ENCODE results near the gene USE1.

The USE1 gene

DNA sequence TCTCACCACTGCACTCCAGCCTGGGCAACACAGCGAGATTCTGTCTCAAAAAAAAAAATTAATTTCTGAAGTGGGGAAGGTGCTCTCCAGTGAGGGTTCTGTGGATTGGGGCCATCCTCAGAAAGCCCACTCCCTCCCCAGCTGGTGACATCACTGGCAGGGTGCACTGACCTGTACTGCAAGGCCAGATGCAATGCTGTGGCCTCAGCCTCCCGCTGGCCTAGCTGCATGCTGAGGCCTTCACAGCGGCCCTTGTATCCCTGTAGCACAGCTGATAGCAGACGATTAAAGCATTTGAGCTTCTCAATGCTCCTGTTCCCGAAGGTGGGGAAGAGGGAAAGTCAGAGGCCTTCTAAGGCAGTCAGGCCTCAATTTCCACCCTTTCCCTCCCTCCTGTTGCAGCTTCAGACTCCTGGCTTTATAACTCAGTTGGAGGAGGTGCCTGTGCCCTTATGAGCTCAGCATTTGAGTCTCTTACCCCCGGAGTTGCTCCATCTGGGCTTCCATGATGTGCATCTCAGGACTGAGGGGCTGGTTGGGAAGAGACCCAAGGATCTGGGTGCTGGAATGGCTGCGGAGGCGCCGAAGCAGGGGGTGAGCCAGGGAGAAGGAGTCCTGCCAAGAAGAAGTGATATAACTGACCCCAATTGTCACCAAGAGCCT is 44.1 kb downstream of the USE1 start:
- no peak for DNase-seq (ENCODE audit: low read depth)

DNA sequence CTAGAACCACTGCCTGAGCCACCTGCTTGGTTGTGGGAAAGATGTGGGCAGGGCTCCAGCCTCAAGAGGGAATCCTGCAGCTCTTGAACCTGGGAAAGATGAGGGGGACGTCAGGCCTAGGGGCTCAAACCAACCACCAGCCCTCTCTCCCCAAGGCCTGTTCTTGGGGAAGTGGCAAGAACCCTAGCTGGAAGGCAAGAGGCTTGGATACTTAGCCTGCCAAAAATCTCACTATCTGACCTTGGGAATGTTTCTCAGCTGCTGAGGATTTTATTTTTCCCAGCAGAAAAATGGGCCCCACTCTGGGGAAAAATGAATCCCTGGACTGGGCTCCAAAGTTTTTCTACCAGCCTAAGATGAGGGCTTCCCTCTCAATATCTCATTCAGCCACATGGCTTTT is 44.8 kb downstream of the USE1 start:
- no peak for DNase-seq (ENCODE audit: low read depth)

DNA sequence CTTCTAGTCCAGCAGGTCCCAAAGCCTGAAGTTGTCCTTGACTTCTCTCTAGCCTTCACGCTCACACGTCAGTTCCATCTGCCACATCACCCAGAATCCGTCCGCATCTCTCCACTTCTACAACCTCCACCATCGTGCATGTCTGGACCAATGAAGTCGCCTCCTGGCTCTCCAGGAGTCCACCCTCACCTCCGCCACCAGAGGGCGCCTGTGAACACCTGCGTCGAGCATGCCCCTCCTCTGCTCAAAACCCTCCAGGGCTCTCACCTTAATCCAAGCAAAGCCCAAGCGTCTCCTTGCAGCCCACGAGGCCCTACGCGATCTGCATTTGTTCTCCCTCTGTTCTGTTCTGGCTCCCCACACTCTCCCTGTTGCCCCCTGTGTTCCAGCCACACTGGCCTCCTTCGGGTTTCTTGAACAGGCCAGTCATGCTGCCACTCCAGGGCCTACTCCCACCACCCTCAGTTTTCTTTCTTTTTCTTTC is 45.7 kb downstream of the USE1 start:
- no peak for DNase-seq (ENCODE audit: low read depth)

DNA sequence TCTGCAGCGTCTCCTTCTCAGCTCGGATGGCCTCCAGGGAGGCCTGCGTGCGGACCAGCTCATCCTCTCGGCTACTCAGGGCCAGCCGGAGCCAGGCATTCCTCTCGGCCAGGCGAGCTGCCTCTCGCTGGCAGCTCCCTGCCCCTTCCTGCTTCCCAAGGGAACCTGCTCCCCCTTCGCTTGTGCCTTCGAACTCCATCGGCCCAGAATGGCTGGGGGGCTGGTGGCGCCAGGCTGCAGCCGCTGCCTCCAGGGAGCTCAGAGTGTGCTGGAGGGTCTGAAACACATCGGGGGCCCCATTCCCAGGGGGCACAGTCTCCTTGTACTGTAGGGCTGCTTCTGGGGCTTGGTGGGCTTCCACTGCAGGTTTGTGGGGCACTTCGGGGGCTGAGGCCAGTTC is 47.4 kb downstream of the USE1 start:
- no peak for DNase-seq (ENCODE audit: low read depth)

DNA sequence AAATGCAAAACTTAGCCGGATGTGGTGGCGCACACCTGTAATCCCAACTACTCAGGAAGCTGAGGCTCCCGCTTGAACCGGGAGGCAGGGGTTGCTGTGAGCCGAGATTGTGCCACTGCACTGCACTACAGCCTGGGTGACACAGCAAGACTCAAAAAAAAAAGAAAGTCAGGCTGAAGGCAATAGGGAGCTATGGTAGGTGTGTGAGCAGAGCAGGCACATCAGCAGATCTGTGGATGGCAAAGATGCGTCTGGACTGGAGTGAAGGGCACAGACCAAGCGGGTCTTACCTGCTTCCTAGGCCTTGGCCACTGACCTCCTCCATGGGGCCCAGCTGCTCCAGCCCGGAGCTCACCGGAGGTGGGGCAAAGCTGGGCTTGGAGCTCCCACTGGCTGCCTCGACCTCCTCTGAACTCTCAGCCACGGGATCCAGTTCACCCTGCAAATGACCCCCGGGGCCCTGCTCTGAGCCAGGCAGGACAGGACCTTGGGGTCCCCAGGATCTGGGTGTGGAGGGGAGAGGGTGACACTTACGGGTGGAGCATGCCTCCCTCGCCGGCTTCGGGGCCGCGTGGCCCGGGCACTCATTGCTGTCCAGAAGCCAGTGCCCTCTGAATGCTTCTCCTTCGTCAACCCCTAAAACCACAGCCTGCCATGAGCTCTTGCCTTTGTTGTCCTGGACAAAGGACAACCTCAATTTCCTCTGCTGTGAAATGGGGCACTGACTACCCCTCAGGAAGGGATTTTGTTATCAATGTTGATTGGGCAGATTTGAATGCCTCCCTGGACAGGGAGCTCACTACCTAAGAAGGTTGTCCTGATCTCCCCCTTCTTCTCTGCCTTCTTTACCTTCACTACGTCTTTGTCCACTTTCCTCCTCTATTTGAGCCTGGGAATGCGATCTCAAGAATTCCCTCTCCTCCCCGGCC is 48.8 kb downstream of the USE1 start:
- no peak for DNase-seq (ENCODE audit: low read depth)

DNA sequence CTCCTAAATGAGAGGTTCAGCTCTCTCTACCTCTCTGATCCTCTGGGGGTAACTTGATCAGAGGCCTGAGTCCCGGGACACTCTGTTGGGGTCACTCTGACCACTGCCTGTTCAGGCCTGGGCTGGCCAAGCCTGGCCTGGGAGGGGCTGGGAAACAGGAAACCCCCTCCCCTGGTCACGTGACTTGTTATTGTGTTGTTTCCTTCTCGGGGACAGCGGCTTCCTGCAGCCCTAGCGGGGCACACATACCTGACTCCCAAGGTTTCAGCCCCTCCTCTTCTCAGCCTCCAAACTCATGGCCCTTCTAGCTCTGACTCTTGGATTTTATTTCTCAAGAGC is 49.5 kb downstream of the USE1 start, which contains the start of gene USHBP1:
Gene USHBP1 (minus strand): TSS at position 105 of the 339 bp plus-strand sequence. CDS start 446 bp downstream, outside the sequence.
- no peak for DNase-seq (ENCODE audit: low read depth)

DNA sequence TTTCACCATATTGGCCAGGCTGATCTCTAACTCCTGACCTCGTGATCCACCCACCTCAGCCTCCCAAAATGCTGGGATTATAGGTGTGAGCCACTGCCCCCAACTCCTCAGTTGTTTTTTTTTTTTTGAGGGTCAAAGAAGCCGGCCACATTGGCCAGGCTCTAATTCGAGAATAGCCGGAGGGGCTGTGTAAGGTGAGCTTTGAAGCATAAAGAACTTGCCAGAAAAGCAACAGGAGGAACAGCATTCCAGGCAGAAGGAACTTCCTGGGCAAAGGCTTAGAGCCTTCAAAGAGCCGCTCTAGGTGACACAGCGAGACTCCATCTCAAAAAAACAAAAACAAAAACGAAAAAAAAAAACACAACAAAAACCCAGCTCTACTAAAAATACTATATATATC is 50.9 kb downstream of the USE1 start:
- DNase-seq (ENCODE audit: low read depth), result no peak

DNA sequence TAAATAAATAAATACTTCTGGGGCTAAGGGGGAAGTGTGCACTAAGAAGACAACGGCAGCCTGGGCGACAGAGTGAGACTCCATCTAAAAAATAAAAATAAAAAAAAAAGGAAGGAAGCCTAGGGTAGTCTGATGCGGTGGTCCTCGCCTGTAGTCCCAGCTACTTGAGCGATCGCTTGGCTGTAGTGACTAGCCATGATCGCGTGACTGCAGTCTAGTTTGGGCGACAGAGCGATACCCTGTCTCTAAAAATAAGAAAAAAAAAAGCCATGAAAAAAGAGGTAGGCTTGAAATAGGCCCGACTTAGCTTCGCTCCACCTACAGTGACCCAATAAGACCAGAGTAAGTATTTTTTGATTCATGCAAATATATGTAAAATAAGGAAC is 51.4 kb downstream of the USE1 start:
- no peak for DNase-seq (ENCODE audit: low read depth)

DNA sequence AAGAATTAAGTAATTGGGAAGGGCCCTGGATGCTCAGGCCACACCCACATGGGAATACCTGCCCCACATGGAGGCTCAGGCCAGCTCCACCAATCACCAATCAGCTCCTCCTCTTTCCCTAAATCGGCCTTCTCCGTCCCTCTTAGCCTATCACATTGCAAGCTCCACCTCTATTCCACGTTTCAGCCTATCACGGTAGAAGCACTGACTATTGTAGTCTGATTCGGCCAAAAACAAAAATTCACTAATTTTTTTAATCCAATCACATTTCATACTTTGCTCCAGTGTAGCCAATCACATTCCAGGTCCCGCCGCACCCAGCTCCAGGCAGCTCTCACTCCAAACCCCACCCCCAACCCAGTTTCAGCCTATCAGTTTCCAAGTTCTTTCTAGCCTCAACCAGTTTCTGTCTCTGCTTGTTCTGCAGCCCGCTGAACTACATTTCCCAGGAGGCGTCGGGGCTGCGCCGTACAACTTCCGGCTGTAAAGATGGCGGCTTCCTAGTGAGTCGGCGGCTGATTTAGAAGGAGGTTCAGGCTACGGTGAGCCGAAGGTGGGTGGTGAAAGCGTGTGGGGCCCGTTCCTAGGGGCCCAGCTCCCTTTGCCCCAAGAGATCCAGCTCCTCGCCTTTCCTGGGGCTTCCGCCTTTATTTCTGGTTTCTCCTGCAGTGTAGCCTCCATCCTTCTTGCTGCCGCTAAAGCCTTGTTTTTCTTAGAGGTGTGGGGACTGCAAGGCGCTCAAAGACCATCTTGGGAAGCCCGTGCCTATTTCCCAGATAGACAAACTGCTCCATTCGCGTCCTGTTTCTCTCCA is 52.0 kb downstream of the USE1 start, which contains the start of gene BABAM1:
Gene BABAM1 (plus strand): TSS at position 469 of the 814 bp plus-strand sequence. CDS start 1,364 bp downstream, outside the sequence.
- DNase-seq (ENCODE audit: low read depth), result peak; percentile 99

DNA sequence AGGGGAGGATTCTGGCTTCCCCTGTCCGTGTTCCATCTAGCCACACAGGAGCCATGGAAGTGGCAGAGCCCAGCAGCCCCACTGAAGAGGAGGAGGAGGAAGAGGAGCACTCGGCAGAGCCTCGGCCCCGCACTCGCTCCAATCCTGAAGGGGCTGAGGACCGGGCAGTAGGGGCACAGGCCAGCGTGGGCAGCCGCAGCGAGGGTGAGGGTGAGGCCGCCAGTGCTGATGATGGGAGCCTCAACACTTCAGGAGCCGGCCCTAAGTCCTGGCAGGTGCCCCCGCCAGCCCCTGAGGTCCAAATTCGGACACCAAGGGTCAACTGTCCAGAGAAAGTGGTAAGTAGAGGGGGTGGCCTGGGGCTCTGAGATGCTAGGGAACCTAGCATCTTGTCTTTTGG is 53.6 kb downstream of the USE1 start:
- DNase-seq (ENCODE audit: low read depth), result no peak

Data from GM04503 (cell line).